ENCODE data around the gene TBC1D2B.
"Not testable (repeated sequence)": the region's sequence is repeated elsewhere in the genome, so short reads cannot be mapped to it uniquely, and the experiment has no call there.

The TBC1D2B gene

DNA sequence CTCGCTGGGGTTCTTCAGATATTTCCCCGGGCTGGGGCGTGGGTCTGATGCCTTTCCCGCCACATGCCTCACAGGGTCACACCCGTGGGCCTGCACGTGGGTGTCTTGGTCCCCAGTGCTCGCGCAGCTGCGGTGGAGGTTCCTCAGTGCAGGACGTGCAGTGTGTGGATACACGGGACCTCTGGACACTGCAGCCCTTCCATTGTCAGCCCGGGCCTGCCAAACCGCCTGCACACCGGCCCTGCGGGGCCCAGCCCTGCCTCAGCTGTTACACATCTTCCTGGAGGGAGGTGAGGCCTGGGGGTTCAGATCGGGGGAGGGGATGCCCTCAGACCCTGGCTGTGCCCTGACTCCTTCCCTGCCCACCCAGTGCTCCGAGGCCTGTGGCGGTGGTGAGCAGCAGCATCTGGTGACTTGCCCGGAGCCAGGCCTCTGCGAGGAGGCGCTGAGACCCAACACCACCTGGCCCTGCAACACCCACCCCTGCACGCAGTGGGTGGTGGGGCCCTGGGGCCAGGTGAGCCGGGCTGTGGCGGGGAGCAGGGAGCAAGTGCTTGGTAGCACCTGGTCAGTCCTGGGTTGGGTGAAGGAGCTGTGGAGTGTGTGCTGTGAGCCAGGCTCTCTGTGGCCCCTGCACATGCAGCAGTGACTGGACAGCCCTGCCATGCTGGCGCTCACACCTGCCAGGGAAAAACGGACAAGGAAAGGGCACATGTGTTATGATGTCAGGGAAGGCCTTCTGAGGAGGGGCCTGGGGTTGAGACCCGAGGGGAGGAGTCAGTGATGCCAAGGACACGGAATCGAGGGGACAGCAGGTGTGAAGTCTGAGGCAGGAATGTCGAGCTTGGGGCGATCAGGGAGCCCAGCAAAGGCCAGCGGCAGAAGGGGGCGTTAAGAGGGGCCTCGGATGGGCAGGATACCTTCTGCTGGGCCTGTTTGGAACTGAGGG, 88.9 kb downstream of the TBC1D2B start:
- no peak for DNase-seq (ENCODE audit: low read depth in 2 of 2)

DNA sequence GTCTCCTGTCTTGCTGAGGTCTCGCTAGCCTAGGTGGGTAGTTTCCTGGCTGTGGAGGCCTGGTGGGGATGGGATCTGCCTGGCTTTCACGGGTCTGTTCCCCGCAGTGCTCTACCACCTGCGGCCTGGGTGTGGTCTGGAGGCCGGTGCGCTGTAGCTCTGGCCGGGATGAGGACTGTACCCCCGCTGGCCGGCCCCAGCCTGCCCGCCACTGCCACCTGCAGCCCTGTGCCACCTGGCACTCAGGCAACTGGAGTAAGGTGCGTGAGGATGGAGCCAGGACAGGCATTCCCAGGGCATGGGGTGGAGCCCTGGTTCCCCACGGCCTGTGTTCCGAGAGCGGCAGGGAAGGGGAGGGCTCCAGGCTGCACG, 89.8 kb downstream of the TBC1D2B start:
- DNase-seq (ENCODE audit: low read depth in 2 of 2) = not testable (repeated sequence)

DNA sequence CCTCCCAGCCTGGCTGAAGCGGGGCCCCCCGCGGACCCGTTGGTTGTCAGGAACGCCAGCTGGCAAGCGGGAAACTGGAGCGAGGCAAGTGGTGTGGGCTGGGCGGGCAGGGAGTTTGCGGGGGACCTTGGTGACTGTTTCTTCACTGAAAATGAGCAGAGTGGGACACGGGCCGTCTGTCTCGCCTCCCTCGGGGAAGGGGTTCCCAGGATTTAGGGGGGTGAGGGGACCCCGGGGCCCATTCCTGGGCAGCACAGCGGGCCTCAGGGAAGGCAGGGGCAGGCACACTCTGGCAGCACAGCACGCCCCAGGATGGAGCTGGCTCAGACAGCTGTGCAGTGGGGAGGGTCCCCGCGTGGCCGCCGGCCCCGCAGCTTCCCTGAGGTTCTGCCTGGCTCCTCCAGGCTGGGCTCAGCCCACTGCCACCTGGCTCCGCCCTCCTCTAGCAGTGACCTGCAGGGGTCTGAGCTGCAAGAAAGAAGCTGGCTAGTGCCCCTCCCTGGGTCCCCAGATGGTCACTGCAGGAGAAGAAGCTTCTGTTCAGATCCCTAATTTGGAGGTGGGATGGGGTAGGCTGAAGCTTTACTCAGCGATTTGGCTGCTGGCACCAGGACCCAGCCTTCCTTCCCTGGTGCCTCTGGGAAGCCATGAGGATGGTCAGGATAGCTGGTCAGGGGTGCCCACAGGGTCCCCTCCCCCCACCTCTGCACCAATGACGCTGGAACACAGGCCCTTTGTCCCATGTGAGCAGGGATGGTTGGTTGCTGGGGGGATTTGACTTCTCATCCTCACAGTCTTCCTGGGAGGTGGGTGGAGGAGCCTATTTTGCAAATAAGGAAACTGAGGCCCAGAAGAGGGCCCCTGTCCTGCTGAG, 90.4 kb downstream of the TBC1D2B start:
- no peak for DNase-seq (ENCODE audit: low read depth in 2 of 2)

DNA sequence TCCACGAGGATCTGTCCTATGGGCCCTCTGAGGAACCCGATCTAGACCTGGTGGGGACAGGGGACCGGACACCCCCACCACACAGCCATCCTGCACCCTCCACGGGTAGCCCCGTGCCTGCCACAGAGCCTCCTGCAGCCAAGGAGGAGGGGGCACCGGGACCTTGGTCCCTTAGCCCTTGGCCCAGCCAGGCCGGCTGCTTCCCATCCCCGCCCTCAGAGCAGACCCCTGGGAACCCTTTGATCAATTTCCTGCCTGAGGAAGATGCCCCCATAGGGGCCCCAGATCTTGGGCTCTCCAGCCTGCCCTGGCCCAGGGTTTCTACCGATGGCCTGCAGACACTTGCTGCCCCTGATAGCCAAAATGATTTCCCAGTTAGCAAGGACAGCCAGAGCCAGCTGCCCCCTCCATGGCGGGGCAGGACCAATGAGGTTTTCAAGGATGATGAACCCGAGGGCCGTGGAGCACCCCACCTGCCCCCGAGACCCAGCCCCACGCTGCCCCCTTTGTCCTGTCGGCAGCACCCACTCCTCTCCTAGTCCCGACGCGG, 91.5 kb downstream of the TBC1D2B start:
- DNase-seq (ENCODE audit: low read depth in 2 of 2) = no peak

DNA sequence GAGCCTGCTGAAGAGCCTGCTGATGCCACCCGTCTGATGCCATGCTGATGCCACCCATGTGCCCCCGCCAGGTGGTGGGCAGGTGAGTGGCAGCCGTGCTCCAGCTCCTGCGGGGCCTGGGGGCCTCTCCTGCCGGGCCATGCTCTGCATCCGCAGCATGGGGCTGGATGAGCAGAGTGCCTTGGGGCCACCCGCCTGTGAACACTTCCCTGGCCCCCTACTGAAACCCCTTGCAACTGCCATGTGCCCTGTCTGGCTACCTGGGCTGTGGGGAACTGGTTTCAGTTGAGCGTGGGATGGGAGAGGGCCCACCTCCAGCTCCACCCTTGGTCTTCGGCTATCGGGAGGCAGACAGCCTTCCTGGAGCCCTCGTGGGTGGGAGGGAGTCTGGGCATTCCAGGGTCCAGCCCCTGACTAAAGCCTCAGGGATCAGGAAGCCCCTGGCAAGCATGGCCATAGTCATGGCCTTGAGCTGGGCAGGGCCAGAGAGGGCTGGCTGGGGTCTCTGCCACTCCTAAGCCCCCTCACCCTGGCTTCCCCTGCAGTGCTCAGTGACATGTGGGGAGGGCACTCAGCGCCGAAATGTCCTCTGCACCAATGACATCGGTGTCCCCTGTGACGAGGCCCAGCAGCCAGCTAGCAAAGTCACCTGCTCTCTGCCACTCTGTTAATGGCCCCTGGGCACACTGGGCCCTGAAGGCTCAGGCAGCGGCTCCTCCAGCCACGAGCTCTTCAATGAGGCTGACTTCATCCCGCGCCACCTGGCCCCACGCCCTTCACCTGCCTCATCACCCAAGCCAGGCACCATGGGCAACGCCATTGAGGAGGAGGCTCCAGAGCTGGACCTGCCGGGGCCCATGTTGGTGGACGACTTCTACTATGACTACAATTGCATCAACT, 92.2 kb downstream of the TBC1D2B start:
- no peak for DNase-seq (ENCODE audit: low read depth in 2 of 2)

DNA sequence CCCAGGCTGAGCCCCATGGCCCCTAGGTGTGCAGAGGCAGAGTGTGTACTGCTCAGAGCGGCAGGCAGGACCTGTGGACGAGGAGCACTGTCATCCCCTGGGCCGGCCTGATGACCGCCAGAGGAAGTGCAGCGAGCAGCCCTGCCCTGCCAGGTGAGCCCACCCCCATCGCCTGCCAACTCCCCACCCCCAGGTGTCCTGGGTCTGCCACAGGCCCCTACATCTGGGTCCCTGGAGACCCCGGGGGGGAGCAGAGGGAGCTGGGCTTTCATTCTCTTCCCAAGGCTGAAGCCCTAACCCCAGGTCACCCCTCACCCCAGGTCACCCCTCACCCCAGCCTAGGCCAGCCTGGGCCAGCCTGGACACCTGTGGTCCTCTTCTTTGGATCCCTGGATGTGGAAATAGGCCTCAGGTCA, 93.1 kb downstream of the TBC1D2B start:
- DNase-seq (ENCODE audit: low read depth in 2 of 2) = no peak

DNA sequence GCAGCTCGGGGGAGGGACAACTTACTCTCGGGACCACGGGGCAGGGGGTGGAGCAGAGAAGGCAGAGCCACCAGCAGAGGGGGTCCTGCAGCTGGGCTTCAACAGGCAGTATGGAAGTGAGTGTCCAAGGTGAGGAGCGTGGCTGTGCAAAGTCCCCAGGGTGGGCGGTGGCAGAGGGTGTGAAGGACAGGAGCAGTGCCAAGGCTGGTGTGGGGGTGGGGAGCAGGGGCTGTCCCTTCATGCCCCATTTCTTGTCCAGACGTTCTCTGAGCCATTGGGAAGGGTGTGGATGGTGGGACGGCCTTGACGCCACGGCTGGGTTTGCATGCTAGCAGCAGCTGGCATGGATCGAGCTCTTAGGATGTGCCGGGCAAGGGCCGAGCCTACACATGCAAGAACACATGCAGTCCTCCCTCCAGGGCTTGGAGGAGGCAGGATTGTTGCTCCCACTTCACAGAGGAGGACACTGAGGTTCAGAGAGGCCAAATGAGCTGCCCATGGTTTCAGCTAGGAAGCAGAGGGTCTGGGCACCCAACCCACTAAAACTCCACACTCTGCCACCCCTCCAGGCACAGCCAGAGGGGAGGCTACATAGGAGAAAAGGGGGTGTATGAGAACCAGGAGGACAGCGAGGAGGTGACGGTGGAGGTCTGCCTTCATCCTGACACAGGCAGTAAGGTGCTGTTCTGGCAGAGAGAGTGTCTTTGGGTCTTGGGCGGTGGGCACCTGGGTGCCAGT, 93.6 kb downstream of the TBC1D2B start:
- DNase-seq (ENCODE audit: low read depth in 2 of 2) = no peak

DNA sequence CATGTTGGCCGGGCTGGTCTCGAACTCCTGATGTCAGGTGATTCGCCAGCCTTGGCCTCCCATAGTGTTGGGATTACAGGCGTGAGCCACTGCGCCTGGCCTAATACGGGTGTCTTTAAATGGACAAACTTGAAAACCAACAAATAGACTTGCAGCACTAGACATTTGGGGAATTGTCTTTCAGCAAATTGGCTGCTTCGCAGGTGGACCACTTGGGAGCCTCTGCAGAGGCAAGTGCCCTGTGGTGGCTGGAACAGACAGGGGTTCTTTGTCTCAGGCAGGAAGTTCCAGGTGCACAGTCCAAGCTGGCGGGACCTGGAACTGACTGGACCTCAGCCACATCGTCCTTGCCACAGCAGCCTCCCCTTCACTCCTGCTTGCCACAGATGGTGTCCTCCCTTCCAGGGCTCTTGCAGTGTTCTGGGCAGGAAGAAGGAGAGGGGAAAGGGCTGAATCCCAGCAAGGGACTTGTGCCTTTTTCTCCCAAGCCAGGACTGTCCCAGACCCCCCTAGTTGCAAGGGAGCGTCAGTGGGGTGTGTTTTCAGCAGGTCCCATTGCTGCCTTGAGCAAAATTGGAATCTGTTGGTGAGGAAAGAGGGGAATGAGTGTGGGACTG, 94.3 kb downstream of the TBC1D2B start:
- no peak for DNase-seq (ENCODE audit: low read depth in 2 of 2)

DNA sequence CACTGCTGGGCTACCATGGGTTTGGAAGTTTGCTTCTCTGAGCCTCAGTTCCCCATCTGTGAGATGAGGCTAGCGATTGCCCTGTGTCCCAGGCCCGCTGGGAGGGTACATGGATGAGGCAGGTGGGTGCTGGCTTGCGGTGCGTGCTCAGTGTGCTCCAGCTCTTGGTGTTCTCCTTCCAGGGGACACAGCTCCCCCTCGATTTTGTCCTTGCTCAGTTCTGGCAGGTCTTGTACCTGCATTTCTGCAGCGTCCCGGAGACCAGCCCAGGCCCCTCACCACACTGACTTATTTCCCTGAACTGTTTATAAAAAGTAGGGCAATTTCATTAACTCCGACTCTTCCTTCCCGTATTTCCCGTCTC, 95.4 kb downstream of the TBC1D2B start:
- no peak for DNase-seq (ENCODE audit: low read depth in 2 of 2)

DNA sequence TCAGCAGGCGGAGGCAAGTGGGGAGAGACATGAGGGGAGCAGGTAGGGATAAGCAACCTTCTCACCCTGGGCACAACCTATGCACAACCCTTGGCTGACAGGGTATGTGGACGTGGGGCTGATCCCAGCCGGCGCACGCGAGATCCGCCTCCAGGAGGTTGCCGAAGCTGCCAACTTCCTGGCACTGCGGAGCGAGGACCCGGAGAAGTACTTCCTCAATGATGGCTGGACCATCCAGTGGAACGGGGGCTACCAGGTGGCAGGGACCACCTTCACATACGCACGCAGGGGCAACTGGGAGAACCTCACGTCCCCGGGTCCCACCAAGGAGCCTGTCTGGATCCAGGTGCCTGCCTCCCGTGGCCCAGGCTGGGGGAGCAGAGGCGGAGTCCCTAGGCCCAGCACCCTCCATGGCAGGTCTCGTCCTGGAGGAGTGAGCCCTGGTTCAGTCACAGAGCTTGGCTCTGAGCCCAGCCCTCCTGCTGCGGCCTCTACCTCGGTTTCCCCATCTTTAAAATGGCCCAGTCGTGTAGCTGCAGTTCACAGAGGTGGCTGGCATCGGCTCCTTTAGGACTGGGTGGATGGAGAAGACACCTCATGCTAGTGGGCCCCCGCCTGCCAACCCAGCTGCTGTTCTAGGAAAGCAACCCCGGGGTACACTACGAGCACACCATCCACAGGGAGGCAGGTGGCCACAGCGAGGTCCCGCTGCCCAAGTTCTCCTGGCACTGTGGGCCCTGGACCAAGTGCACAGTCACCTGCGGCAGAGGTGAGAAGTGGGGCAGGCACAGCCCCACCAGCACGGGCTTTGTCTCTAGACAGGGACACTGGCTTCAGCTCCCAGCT, 96.0 kb downstream of the TBC1D2B start:
- no peak for DNase-seq (ENCODE audit: low read depth in 2 of 2)

DNA sequence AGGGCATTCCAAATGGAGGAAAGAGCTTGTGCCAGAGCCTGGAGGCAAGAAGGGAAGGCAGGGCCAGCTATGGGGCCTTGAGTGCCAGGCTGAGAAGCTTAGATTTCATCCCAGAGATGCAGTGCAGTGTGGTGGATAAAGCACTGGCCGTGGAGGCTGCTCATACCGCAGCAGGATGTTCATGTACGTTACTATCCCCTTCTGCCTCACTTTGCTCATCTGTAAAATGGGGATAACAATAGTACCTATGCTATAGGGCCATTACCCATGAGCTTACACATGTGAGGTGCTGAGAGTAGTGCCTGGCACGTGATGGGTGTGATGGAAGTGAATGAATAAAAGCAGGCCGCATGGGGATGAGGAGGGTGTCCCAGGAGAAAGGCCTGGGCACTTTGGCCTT, 96.8 kb downstream of the TBC1D2B start:
- DNase-seq (ENCODE audit: low read depth in 2 of 2) = not testable (repeated sequence)

DNA sequence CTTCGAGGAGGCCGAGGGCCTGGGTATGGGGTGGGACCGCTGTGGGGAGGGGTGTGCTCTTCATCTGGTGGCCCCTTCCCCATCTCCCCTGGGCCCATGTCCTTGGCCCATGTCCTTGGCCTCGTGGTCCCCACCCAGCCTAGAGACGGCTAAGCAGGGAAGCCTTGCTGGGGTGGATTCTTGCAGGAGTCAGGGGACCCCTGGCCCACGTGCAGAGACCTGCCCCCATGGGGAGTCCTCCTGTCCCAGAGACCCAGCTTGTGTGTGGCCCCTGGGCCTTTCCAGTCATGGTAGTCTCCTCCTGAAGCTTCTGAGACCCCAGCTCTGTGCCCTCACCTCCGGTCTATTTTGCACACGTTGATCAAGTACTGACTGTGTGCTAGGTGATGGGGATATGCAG, 97.4 kb downstream of the TBC1D2B start:
- no peak for DNase-seq (ENCODE audit: low read depth in 2 of 2)

DNA sequence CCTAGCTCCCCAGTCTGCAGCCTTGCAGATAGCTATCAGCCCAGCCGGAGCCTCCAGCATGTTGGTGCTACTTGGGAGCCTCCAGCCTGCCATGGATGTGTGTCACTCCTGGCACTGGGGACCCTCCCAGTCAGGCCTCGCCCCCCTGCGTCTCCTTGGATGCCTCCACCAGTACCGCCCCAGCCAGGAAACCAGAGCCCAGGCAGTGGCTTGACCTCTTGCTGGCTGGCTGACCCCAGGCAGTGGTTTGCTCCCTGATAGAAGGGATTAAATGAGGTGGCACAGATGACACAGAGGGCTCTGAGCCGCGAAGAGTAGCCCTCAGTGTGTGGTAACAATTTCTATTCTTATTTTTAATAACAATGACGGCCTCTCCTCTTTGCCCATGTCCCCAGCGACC, 98.4 kb downstream of the TBC1D2B start:
- DNase-seq (ENCODE audit: low read depth in 2 of 2) = not testable (repeated sequence)

DNA sequence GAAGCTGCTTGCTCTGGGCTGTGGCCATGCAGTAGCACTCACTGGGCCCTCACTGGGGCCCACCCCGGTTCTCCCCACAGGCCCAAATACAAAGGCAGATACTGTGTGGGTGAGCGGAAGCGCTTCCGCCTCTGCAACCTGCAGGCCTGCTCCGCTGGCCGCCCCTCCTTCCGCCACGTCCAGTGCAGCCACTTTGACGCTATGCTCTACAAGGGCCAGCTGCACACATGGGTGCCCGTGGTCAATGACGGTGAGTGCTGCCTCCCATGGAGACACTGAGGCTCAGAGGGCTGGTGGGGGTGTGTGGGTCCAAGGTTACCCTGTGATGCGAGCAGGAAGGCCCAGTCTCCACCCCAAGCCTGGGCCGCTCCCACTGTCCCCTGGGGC, 98.8 kb downstream of the TBC1D2B start:
- DNase-seq (ENCODE audit: low read depth in 2 of 2) = not testable (repeated sequence)

DNA sequence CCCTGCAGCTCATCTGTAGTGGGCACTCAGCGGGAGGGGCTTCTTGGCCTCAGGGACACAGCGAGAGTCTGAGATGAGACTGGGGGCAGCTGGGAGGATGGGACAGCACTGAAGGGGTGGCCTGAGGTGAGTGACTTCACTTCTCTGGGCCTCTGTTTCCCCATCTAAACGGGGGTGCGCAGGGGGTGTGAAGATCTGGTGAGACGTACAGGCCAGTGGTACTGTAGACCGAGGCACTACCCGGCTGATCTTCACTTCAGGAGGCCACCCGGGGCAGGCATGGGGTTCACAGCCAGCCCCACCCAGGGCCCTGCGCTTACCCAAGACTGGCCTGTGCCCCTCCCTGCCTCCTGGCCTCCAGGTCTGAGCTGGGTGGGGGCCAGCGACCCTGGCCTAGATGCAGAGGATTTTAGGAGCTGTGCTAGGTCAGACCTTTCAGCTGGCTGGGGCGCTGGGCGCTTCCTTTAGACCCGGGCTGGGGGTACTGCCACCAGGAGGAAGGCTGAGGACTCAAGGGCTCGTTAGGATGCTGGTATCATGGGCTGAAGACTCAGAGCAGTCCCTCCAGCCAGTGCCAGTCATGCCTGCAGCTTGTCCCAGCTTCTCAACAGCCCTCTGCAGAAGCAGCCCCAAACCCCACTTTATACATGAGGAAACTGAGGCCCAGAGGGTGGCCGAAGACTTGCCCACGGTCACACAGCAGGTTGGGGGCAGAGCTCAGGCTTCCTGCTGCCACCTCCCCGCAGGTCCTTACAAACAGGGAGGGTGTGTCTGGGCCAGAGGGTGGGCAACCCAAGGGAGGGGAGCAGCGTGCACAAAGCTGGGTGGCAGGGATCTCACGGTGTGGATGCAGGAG, 99.4 kb downstream of the TBC1D2B start:
- DNase-seq (ENCODE audit: low read depth in 2 of 2) = not testable (repeated sequence)

DNA sequence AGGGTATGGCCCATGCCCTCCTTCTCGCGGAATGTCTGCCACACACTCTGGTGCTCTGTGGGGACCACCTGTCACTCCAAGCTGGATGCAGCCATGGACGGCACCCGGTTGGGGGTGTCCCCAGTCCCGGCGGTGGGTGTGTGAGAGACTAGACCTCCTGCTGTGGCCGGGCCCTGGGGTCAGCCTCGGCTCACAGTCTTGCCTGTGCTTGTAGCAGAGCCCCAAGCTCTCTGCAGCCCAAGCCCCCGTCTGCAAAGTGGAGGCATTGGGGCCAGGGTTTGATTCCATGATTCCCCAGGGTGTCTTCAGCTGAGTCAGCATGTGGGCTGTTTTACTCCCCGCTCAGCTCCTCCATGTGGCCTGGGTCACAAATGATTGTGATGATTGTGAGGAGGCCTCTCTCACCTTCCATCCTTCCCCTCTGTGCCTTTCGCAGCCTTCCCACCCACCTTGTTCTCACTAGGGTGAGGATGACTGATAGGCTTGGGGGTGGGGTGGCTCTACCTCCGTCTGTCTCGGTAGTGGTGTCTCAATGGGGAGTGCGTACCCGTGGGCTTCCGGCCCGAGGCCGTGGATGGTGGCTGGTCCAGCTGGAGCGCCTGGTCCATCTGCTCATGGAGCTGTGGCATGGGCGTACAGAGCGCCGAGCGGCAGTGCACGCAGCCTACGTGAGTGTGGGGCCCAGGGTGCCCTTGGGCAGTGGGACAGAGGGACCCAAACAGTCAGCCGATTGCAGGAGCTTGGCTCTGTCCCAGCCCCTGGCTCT, 100.6 kb downstream of the TBC1D2B start:
- not testable (repeated sequence) for DNase-seq (ENCODE audit: low read depth in 2 of 2)

DNA sequence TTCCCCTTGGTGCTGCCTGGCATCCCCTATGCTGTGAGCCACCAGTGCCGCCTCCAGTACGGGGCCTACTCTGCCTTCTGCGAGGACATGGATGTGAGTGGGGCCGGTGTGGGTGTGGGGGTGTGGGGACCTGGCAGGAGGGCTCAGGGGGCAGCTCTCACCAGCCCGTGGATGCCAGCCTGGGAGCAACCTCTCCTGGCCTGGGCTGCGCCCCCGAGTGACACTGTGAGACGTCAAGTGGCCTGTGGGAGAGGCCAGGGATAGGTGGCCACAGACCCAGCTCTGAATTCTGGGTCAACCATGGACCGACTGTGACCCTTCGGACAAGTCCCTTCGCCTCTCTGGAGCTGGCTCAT, 101.4 kb downstream of the TBC1D2B start:
- not testable (repeated sequence) for DNase-seq (ENCODE audit: low read depth in 2 of 2)

Data from activated CD4-positive, alpha-beta T cell treated with anti-CD3 and anti-CD28 coated beads for 24 hours (primary cell).